DMS153 (cell line): ENCODE measurements around the gene TMEM231.
"Not testable (repeated sequence)": the region's sequence is repeated elsewhere in the genome, so short reads cannot be mapped to it uniquely, and the experiment has no call there.

ENCODE experiments used
- DNase-seq: peaks from one replicate; lab custom pipeline; 2025; lab: John Stamatoyannopoulos, UW

TMEM231 gene

DNA sequence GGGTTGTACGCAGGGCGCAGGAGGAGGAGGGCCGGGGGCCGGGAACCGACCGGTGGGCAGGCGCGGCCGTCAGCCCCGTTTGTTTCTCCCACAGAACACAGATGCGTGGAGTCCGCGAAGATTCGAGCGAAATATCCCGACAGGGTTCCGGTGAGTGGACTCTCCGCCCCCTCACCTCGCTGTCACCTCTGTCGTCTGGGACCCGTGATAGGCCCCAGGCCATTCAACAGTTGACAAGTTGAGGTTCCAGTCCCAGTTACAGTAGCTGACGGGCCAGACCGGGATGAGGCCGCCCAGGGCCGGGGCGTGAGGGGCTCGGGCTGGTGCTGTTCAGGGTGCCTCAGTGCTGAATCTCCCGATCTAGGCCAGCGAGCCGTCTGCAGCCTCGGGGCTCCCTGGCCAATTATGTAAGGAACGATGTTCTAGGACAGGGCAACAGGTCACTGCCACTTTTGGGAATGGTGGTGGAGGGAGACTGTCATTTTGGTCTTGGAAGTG, 10.8 kb upstream of the TMEM231 start:
- DNase-seq, result no peak

- DNase-seq, result peak; percentile 73
Measured at GRCh38 chr16:75566040-75566757, 10.1 kb upstream of the TMEM231 start, which contains the start of gene GABARAPL2. Gene GABARAPL2 (plus strand): TSS chr16:75566379. CDS start chr16:75566487, 108 bp downstream.

GRCh38 chr16:75565640-75566039, 9.6 kb upstream of the TMEM231 start:
- no peak for DNase-seq

GRCh38 chr16:75559564-75560372, 3.7 kb upstream of the TMEM231 start:
- DNase-seq, result no peak

GRCh38 chr16:75558846-75559401, 2.9 kb upstream of the TMEM231 start:
- DNase-seq, result no peak

DNA sequence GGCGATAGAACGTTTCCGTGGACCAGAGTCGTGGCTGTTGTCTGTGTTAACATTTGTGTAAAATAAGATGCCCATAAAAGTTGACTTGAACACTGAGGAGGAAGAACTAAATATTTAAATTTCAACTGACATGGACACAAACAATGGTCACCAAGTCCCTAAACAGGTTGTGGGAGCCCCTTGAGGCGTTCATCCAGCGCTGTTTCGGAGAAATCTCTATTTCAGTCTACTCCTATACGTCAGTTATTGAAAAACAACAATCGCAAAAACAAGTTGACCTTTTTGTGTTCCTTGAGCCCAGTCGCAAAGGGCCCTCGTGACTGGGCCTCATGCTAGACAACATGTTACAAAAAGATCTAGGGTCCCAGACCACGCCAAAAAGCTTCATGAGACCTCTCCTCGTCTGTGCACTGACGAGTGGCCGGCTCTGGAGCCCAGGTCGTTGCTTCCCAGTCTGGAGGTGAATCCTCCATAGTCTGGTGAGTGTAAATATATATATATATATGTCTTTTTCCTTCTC, 439 bp upstream of the TMEM231 start:
- no peak for DNase-seq

GRCh38 chr16:75555213-75555706, 792 bp downstream of the TMEM231 start:
- peak; percentile 84 for DNase-seq

- no peak for DNase-seq
Measured at GRCh38 chr16:75552951-75553350, 3.1 kb downstream of the TMEM231 start.

DNA sequence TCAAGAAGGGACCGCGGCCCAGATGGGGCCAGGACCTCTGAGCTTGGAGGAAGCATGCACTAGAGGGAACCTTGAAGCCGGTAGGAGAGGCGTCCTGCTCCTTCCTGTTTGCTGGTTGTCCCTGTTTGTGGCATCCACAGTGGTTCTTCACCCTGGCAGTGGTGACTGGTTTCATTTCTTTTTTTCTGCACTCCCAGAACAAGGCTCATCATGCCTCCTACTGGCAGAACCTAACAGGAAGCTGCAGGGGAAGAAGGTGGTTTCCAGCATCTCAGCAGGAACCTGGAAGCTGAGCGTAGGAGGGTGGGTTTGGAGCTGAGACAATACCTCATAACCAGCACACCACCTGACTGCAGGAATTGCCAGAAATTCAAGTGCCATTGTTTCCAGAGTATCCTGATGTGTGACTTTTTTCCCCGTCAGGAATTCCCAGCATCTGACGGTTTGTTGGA, 5.8 kb downstream of the TMEM231 start:
- peak; percentile 1 for DNase-seq

DNA sequence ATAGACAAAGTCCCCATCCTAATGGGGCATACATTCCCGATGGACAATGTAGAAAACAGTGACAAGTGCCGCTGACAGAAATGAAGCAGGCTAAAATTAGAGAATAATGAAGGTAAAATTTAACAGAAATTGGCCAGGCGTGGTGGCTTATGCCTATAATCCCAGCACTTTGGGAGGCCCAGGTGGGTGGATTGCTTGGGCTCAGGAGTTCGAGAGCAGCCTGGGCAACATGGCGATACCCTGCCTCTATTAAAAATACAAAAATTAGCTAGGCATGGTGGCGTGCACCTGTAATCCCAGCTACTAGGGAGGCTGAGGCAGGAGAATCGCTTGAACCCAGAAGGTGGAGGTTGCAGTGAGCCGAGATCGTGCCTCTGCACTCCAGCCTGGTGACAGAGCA, 7.6 kb downstream of the TMEM231 start:
- not testable (repeated sequence) for DNase-seq

DNA sequence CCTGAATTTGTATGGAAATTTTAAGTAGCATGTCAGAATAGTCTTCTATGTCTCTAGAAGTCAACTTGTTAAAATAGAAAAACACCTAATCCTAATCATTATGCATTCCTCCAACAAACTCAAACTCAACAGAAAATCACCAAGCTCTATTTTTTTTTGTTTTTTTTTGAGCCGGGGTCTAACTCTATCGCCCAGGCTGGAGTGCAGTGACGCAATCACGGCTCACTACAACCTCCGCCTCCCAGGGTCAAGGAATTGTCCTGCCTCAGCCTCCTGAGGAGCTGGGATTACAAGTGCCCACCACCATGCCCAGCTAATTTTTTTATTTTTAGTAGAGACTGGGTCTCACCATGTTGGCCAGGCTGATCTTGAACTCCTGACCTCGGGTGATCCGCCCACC, 9.8 kb downstream of the TMEM231 start:
- DNase-seq, result no peak

GRCh38 chr16:75545879-75546278, 10.2 kb downstream of the TMEM231 start:
- DNase-seq, result not testable (repeated sequence)

GRCh38 chr16:75542462-75542861, 13.6 kb downstream of the TMEM231 start:
- DNase-seq, result not testable (repeated sequence)

DNA sequence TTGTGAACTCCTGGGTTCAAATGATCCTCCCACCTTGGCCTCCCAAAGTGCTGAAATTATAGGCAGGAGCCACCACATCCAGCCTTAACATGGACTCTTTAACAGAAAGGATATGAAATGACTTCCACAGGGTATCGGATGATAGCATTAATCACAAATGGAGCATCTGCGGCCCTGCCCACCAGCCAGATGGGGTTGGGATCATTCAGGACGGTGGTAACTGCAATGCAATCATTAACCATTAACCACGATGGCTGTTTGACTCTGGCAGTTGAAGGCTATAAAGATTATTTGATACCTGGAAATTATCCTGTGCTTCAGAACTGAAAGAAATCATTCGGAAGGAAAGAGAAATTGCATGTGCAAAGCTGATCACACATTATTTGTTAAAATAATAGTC, 14.8 kb downstream of the TMEM231 start:
- no peak for DNase-seq

DNA sequence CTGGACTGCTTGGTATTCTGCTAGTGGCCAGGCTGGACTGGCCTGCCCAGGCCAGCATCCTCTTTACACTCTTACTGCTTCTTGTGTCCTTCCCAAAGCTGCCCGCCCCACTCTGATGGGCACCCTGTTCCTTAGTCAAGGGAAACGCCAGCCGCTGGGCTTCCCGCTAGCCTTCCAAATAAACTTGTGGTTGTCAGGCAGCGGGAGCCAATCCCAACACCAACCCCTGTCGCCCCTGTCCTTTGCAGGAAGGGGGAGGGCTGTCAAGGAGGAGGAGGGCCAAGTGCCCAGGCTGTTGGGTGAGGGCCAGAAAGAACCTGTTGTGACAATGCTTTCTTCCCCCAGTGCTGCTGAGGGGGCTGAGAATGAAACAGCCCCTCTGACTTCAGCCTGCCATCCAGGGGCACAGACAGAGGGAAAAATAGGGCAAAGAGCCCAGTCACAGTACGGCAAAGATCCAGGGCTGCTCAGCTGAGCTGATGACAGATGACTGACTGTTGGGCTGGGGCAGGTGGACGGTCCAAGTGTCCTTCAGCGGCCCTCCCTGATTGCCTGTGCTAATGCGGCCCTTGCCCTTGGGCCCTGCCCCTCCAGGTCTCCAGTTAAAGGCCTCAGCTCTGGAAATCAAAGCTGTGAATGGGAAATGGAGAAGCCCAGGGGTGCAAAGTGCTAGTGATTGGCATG, 17.0 kb downstream of the TMEM231 start:
- not testable (repeated sequence) for DNase-seq

GRCh38 chr16:75537776-75538175, 18.3 kb downstream of the TMEM231 start:
- no peak for DNase-seq

- DNase-seq, result no peak
Measured at GRCh38 chr16:75535901-75536300, 20.2 kb downstream of the TMEM231 start, which contains the start of gene CHST5. Gene CHST5 (minus strand): TSS chr16:75536108. CDS start chr16:75530384, 5,724 bp downstream.

DNA sequence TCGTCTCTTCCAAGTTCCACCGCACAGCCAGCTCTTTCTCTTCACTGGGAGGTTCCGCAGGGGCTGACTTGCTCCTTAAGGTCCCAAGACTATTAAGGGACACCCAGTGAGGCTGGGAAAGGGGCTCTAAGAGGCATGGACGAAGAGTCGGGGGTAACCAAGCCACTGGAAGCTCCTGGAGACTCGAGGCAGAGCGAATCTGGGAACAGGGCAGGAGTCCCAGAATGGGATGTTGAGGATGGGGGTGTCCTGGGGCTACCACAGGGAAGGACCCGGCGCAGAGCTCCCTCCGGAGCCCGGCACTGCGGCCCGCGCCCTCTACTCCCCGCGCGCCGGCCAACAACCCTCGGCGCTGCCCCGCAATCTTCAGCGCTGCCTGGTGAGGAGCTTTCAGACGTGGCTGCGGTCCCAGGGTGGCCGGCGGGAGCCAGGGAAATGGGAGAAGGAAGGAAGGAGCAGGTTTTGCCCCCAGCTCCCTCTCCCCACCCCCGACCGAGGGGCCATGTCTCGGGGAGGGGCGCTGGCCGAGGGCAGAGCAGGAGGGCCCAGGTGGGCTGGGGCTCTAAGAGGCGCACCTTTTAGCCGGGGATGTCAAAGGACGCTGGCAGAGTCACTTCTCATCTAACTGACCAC, 20.7 kb downstream of the TMEM231 start:
- no peak for DNase-seq

DNA sequence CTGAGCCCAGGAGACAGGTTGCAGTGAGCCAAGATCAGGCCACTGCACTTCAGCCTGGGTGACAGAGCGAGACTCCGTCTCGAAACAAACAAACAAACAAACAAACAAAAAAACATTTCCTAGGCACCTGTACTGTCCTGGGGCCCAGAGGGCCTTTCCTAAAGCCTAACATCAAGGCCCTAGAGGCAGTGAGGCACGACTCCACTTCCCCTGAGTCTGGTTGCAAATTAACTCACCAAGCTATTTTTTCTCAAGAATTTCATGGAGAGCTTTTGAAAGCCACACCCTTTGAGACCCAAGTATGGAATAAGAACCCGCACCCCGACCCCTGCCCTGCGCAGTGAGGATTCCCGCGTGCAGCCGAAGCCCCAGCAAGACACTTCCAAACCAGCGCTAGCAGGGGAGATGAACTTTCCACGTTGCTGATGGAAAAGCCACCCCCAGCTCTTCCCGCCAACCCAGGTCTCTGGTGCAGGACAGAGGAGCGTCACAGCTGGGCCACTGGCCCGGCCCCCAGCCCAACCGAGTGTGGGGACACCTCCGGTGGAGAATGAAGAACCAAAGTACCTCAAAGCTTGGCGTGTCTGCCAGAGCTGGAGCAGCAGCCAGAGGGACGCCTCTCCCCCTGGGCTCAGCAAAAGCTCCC, 21.4 kb downstream of the TMEM231 start:
- DNase-seq, result no peak

DNA sequence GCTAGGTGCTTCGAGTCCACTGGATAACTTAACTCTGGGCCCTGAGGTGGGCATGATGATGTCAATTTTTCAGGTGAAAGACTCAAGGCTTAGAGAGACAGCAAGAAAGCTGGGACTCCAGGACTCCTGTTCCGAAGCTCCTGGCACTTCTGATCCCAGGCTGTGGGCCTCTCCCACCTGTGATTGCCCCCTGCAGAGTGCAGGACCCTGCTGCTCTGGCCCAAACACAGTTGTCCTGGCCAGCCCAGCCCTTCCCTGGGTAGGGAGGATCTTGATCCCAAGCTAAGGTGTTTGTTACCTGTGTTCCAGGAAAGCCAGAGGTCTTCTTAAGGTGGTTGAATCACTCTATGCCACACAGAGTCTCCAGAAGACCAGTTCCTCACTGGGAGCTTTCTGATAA, 23.3 kb downstream of the TMEM231 start:
- DNase-seq, result no peak
